K562 (cell line): ENCODE results near the gene RFPL4A. TPM values are rescaled to one million over a fixed set of nuclear protein-coding genes. Genes with fewer than 3 reads are reported as not detected.

Source experiments
- BRCA1 ChIP-seq, 2 experiments: fragments of 450-650 bp in 1 of 2; sonication (generic) in 1 of 2; formaldehyde crosslinking in 1 of 2; IDR thresholded peaks; 2 replicates each; pipeline versions ENCODE4 v1.5.0 to v1.6.1; 2017 to 2020; ENCODE audit warnings: mild to moderate bottlenecking in 1 of 2, missing genetic modification reagents in 1 of 2
- DPF2 ChIP-seq: fragments of 450-650 bp; IDR thresholded peaks from 2 replicates; pipeline ENCODE4 v1.6.1; 2016
- ETV1 ChIP-seq: fragments of 450-650 bp; conservative IDR thresholded peaks from 2 replicates; pipeline ENCODE4 v1.6.1; 2016; ENCODE audit warnings: missing genetic modification characterization, control low read depth, low read depth, missing compliant biosample characterization
- GTF2E2 ChIP-seq: fragments of 200-800 bp; sonication (Bioruptor generic); IDR thresholded peaks from 2 replicates; pipeline ENCODE4 v1.6.1; 2016; ENCODE audit warnings: missing genetic modification characterization, missing compliant biosample characterization
- HDAC2 ChIP-seq: fragments of 450-650 bp; IDR thresholded peaks from 2 replicates; pipeline ENCODE4 v1.6.1; 2016; ENCODE audit warnings: mild to moderate bottlenecking
- KDM1A ChIP-seq, 2 experiments: fragments of 450-650 bp; IDR thresholded peaks; 2 replicates each; pipeline ENCODE4 v1.6.1; 2016; ENCODE audit warnings: mild to moderate bottlenecking in 2 of 2
- MAZ ChIP-seq, 2 experiments: fragments of 450-650 bp in 1 of 2; sonication (generic) in 1 of 2; formaldehyde crosslinking; IDR thresholded peaks in 1 of 2; conservative IDR thresholded peaks in 1 of 2; 2 replicates each; pipeline versions ENCODE4 v1.4.0 to v1.5.0; 2020; ENCODE audit warnings: mild to moderate bottlenecking in 1 of 2, missing genetic modification reagents in 1 of 2
- MTA1 ChIP-seq: fragments of 450-650 bp; IDR thresholded peaks from 2 replicates; pipeline ENCODE4 v1.6.1; 2017; ENCODE audit warnings: borderline replicate concordance
- POLR3G ChIP-seq: IDR thresholded peaks from 2 replicates; pipeline ENCODE4 v1.6.1; 2011; ENCODE audit not compliant: insufficient read length, insufficient replicate concordance; ENCODE audit errors: extremely low read depth
- SMAD3 ChIP-seq: fragments of 450-650 bp; formaldehyde crosslinking; conservative IDR thresholded peaks from 2 replicates; pipeline ENCODE4 v1.4.0; 2020; ENCODE audit warnings: mild to moderate bottlenecking
- SP1 ChIP-seq: sonication (generic); formaldehyde crosslinking; IDR thresholded peaks from 2 replicates; pipeline ENCODE4 v1.8.1; 2022; ENCODE audit warnings: mild to moderate bottlenecking, missing genetic modification reagents
- TAL1 ChIP-seq: fragments of 450-650 bp; IDR thresholded peaks from 2 replicates; pipeline ENCODE4 v1.6.1; 2016; ENCODE audit warnings: mild to moderate bottlenecking
- USF2 ChIP-seq: sonication (generic); formaldehyde crosslinking; IDR thresholded peaks from 2 replicates; pipeline ENCODE4 v1.5.0; 2020; ENCODE audit warnings: missing genetic modification reagents
- YY1 ChIP-seq, 3 experiments: IDR thresholded peaks; 2 replicates each; pipeline ENCODE4 v1.6.1; 2011; ENCODE audit warnings: low read length in 2 of 3, mild to moderate bottlenecking in 2 of 3, moderate library complexity in 2 of 3, borderline replicate concordance in 1 of 3, control low read depth in 1 of 3, low read depth in 1 of 3; ENCODE audit not compliant: insufficient read depth in 3 of 3, insufficient replicate concordance in 2 of 3, control insufficient read depth in 1 of 3, insufficient read length in 1 of 3; ENCODE audit errors: extremely low read depth in 1 of 3
- ZNF146 ChIP-seq: IDR thresholded peaks from one replicate; pipeline ENCODE4 v1.6.1; 2018; ENCODE audit warnings: missing compliant biosample characterization; ENCODE audit not compliant: unreplicated experiment
- ZNF318 ChIP-seq, 2 experiments: fragments of 450-650 bp; IDR thresholded peaks; 2 replicates each; pipeline ENCODE4 v1.6.1; 2016; ENCODE audit warnings: mild to moderate bottlenecking in 2 of 2, borderline replicate concordance in 1 of 2, low read depth in 1 of 2, moderate library complexity in 1 of 2
- ZNF347 ChIP-seq: fragments of 450-650 bp; formaldehyde crosslinking; IDR thresholded peaks from 2 replicates; pipeline ENCODE4 v1.4.0; 2020; ENCODE audit warnings: low read depth, mild to moderate bottlenecking, moderate library complexity
- ZNF76 ChIP-seq: fragments of 250-450 bp; sonication (Bioruptor Pico); IDR thresholded peaks from 2 replicates; pipeline ENCODE4 v1.4.0; 2020; ENCODE audit warnings: mild to moderate bottlenecking, moderate library complexity, borderline replicate concordance
- polyA plus RNA-seq, 8 experiments: library from polyadenylated mRNA; depleted of rRNA in 4 of 8; stranded (reverse) in 5 of 8; unstranded in 3 of 8; fragments of >200 nt; fragmentation: Nextera tagmentation in 2 of 8; fragmentation: Illumina TruSeq in 1 of 8; extraction: Ambion mirVana in 2 of 8; extraction: Trizol in 1 of 8; gene quantifications; 2 replicates each; pipeline versions ENCODE4 v1.2.1 to v1.2.3, GENCODE V29; 2011 to 2014; ENCODE audit warnings: inconsistent platforms in 1 of 8, missing spikeins in 1 of 8
- total RNA-seq, 7 experiments: library from RNA; depleted of rRNA in 6 of 7; stranded (reverse); fragments of >200 nt in 6 of 7; fragmentation: Illumina TruSeq in 2 of 7; extraction: Trizol in 2 of 7; gene quantifications; 2 replicates each; pipeline versions ENCODE4 v1.2.1 to v1.2.3, GENCODE V29; 2011 to 2021; ENCODE audit warnings: low replicate concordance in 1 of 7

RFPL4A gene
- total and polyA plus RNA-seq, 9 of the 15 experiments (the other 6 are each of a cell fraction or from before 2014, with no cell fraction given) = 0.13 to 1.1 (median 0.23) TPM; not detected in 1

- TF ChIP-seq BRCA1 (IDR thresholded peaks at IDR 0.05) (no peak), BRCA1 (CRISPR knock-in tag; IDR thresholded peaks at IDR 0.05) (no peak), USF2 (peak; percentile 90), ZNF318 (IDR thresholded peaks at IDR 0.05; ENCODE audit: borderline replicate concordance in 1 of 2, low read depth in 1 of 2) (no peak), ZNF146 (CRISPR knock-in tag) (no peak), SMAD3 (CRISPR knock-in tag) (no peak), YY1 (IDR thresholded peaks at IDR 0.05; ENCODE audit: borderline replicate concordance in 1 of 3, control insufficient read depth in 1 of 3, extremely low read depth in 1 of 3, insufficient read depth in 3 of 3, insufficient read length in 1 of 3, insufficient replicate concordance in 2 of 3, low read depth in 1 of 3, low read length in 2 of 3) (peak; percentile 55 to 94 (median 86)), ETV1 (no peak), POLR3G (no peak), ZNF347 (CRISPR knock-in tag) (no peak), MAZ (CRISPR knock-in tag; conservative IDR thresholded peaks at IDR 0.05 in 1 of 2, IDR thresholded peaks at IDR 0.05 in 1 of 2) (peak in 1 of 2 experiments; percentile 48; a peak in 1 of 4 replicates), HDAC2 (no peak), KDM1A (IDR thresholded peaks at IDR 0.05) (no peak), DPF2 (no peak), SP1 (no peak), GTF2E2 (tag) (no peak), MTA1 (no peak), TAL1 (no peak), ZNF76 (CRISPR knock-in tag) (no peak)
Observed at GRCh38 chr19:55809381-55810058, 50.6 kb downstream of the RFPL4A start (continued).
